HG03378 (cell line): ENCODE data around the gene CALR.
"Not testable (repeated sequence)": the region's sequence is repeated elsewhere in the genome, so short reads cannot be mapped to it uniquely, and the experiment has no call there.

Experiments used
- ATAC-seq: cut with Tn5 transposase; IDR thresholded peaks from one replicate; pipeline ENCODE4 v1.9.1; 2021; ENCODE audit warnings: mild to moderate bottlenecking, moderate library complexity; ENCODE audit not compliant: unreplicated experiment

Gene CALR

DNA sequence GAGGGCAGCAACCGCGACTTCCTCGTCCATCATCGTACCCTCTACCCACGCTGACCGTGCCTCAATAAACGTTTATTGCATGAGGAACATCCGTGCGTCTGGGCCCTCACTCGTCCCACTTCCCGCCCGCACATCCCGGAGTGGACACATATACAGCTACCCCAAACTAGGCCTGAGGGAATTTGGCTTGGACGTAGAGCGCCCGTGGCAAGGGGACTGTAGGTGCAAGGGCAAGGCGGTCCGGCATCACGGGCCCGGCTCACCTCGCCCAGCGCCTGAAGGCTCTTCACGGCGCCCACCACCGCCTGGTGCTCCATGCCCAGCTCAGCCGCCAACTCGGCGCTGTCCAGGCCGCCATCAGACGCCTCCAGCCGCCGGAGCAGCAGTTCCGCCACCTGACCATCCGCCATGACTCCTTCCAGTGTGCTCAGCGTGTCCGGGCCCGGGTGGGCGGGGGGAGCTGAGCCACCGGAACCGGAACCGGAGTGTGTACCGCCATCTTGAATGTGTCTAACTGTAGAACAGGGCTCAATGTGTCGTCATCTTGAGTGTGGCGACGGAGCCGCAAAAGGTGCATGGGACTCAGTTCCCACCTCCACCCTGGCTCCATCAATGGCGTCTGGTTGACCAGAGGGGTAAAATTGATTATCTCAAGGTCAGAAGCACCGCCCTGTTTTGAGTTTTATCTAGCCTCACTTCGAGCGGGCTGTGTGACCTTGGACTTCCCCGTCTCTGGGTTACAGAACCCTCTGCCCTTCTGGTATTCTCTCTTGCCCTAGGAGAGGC is 4.9 kb upstream of the CALR start, which contains the start of gene FARSA:
Gene FARSA, minus strand, starts transcription at position 425 of the 786 bp plus-strand sequence. Its CDS starts 15 bp downstream, at position 410.
- ATAC-seq = no peak

DNA sequence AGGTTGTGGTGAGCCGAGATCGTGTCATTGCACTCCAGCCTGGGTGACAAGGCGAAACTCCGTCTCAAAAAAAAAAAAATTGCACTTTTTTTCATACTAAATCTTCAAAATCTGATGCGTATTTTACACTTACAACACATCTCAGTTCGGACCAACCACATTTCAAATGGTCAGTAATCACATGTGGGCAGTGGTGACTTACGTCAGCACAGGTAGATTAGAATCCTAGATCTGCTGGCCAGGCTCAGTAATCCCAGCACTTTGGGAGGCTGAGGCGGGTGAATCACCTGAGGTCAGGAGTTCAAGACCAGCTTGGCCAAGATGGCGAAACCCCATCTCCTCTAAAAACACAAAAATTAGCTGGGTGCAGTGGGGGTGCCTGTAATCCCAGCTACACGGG is 3.3 kb upstream of the CALR start:
- no peak for ATAC-seq

DNA sequence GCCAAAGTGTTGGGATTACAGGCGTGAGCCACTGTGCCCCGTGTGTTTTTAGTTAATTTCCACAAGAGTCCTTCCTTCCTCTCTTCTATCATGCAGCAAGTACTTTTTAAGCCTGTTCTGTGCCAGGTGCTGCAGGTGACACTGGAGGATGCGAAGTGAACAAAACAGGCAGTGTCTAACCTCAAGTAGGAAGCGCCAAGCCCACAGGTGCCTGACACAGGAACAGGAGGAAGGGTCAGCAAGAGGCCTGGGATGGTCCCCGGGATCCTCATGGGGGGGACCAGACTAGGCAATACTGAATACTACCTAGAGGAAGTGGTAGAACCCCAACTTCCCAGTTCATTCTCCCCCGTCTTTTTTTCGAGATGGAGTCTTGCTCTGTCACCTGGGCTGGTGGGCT is 1.8 kb upstream of the CALR start:
- ATAC-seq = no peak

DNA sequence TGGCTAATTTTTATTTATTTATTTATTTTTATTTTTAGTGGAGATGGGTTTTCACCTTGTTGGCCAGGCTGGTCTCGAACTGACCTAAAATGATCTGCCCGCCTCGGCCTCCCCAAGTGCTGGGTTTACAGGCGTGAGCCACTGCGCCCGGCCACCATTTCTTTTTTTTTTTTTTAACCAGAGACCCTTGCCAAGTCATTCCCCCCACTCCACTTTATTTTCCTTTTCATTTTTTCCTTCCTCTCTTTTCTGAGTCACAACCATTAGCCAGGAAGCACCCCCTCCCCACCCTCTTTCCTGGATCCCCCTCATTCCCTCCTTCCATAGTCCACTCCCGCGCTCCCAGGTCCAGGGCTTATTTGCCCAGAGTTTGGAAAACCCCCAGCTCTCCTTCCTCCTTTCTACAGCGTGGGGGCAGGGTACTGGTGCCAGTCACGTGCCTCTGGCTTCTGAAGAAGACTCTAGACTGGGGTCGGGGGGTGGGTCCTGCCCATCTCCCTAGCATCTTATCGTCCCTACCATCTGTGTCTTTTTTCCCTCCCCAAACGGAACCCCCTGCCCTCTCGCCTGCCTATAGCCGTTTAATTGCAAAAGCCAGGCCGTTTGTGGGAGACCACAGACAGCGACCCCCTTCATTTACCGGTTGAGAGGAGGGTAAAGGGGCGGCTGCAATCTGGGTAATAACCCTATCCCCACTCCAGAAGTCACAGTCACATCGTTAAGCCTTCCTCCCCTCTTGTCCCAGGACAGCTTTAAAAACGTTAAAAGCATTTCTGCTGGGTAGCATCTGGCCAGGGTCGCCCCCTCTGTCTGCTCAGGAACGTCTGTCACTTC is 1.1 kb upstream of the CALR start:
- no peak for ATAC-seq

DNA sequence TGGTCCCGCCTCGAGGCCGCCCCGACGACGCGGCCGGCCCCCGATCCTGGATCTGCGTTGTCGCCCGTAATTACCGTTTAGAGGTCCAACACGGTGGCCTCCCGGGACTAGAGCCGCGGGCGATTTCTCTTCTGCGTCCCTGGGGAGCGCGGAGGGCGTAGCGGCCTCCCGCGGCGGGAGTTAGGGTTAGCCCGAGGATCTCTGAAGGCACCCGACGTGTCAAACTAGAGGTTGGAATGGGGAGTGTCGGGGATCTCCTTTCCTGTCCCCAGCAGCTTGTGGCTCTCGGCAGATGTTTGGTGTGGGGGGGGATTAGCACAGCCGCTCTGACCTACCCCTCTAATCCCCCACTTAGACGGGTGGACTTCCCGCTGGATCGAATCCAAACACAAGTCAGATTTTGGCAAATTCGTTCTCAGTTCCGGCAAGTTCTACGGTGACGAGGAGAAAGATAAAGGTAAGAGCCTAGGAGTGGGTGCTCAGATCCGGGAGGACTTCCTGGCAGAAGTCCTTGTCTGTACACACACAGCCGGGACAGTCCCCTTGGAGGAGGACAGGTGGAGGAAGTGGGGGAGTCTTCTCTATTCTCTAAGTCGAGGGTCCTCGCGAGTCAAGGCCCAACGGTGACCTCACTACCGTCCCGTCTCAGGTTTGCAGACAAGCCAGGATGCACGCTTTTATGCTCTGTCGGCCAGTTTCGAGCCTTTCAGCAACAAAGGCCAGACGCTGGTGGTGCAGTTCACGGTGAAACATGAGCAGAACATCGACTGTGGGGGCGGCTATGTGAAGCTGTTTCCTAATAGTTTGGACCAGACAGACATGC is 581 bp downstream of the CALR start:
- ATAC-seq = no peak

DNA sequence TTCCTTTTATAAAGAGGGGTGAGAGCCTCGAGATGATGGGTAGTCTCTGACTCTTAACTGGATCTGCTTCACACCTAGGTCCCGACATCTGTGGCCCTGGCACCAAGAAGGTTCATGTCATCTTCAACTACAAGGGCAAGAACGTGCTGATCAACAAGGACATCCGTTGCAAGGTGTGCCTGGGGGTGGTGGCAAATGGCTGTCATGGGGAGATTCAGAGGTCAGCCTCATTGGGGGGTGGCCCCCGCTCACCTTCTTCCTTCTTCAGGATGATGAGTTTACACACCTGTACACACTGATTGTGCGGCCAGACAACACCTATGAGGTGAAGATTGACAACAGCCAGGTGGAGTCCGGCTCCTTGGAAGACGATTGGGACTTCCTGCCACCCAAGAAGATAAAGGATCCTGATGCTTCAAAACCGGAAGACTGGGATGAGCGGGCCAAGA is 1.6 kb downstream of the CALR start:
- no peak for ATAC-seq

DNA sequence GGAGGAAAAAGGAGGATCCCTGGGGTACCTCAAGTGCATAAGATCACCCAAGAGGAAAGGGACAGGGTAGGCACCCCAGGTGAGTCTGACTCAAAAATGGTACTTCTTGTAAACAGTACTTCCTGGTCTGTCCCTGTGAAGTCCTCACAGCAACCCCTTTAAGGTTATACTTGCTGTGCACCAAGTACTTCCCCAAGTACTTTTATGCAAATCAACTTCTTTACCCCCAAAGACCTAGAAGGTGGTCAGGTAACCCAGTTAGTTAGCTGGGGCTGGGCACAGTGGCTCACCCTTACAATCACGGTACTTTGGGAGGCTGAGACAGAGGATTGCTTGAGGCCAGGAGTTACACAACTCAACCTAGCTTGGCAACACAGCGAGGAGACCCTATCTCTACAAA is 2.5 kb downstream of the CALR start:
- no peak for ATAC-seq

DNA sequence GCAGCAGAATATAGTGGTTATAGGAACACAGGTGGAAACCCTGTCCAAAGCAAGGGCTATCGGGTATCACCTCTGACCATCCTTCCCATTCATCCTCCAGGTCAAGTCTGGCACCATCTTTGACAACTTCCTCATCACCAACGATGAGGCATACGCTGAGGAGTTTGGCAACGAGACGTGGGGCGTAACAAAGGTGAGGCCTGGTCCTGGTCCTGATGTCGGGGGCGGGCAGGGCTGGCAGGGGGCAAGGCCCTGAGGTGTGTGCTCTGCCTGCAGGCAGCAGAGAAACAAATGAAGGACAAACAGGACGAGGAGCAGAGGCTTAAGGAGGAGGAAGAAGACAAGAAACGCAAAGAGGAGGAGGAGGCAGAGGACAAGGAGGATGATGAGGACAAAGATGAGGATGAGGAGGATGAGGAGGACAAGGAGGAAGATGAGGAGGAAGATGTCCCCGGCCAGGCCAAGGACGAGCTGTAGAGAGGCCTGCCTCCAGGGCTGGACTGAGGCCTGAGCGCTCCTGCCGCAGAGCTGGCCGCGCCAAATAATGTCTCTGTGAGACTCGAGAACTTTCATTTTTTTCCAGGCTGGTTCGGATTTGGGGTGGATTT is 5.1 kb downstream of the CALR start:
- ATAC-seq = no peak

DNA sequence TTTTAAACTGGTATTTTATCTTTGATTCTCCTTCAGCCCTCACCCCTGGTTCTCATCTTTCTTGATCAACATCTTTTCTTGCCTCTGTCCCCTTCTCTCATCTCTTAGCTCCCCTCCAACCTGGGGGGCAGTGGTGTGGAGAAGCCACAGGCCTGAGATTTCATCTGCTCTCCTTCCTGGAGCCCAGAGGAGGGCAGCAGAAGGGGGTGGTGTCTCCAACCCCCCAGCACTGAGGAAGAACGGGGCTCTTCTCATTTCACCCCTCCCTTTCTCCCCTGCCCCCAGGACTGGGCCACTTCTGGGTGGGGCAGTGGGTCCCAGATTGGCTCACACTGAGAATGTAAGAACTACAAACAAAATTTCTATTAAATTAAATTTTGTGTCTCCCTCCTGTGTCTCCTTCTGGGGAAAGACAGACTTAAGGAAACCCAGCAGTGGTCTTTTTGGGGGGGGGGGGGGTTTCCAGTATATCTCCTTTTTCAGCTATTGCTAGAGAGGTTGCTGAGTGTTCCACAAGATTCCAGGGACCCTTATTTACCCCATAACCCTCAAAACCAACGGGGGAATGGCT is 5.8 kb downstream of the CALR start:
- no peak for ATAC-seq

DNA sequence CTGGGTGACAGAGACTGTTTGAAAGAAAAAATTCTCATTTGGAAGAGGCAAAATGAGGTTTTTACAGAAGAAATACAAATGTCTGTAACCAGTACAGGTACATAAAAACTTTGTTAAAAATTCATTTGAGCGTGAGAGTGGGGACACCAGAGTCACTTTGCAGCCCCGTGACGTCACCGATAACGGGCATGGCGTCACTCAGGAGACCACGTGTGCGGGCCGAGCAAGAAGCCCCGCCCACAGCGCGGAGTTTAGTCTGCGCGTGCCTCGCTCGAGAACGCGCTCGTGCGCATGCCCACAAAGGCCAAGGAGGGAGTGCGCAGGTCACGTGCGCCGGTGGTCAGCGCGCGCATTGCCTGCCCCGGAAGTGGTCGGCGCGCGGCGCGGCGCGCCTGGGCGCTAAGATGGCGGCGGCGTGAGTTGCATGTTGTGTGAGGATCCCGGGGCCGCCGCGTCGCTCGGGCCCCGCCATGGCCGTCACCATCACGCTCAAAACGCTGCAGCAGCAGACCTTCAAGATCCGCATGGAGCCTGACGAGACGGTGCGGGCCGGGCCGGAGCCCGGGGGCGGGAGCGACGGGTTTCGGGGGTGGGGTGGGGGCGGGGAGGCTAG is 7.2 kb downstream of the CALR start, which contains the start of gene RAD23A:
Gene RAD23A, plus strand, starts transcription at position 384 of the 613 bp plus-strand sequence. Its CDS starts 87 bp downstream, at position 471.
- peak; percentile 66 for ATAC-seq

DNA sequence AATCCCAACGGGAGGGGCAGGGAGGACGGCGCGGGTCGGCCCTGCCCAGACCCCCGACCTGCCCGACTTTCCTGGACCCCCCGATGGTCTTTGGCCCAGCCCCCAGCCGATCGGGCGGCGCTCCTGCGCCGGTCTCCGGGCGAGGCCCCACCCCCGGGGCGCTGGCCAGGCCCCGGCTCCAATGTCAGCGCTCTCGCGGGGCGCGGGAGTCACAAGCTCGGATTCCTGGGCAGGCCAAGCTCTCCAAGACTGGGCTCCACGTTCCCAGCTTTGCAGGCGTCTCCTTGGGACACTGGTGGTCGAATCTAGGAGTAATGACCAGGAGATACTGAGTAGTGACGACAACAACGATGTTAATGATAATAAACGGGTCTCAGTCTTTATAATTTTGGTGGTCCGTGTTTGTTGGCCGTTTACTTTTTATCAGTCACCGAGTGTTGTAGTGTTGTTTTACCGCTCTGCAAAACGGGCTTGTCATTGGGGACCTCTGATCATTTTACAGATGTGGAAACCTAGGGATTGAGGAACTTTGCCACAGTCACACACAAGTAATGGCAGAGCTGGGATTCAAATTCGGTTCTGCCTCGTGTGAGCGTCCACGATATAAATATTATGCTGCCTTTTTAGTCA is 7.8 kb downstream of the CALR start:
- no peak for ATAC-seq

DNA sequence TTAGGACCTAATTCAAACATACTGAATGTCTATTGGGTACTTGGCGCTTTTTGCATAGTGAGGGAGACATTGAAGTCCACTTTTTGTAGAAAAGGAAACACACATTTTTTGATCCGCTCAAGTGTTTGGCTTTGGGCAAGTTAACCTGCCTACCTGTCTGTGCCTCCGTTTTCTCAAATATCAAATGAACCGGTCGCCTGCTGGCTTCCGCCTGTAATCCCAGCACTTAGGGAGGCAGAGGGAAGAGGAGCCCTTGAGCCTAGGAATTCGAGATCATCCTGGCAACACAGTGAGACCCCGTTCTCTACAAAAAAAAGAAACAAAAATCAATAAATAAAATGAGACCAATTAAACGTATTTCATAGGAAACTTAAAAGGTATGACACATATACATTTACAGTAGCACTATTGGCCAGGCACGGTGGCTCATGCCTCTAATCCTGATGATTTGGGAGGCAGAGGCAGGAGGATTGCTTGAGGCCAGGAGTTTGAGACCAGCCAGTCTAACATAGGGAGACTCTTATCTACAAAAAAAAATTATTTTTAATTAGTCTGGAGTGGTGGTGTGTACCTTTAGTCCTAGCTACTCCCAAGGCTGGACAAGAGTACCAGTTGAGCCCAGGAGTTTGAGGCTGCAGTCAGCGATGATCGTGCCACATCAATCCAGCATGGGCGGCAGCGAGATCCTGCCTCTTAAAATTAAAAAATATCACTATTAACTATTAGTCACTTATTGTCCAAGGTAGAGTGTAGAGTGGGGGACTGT is 8.5 kb downstream of the CALR start:
- ATAC-seq = no peak

DNA sequence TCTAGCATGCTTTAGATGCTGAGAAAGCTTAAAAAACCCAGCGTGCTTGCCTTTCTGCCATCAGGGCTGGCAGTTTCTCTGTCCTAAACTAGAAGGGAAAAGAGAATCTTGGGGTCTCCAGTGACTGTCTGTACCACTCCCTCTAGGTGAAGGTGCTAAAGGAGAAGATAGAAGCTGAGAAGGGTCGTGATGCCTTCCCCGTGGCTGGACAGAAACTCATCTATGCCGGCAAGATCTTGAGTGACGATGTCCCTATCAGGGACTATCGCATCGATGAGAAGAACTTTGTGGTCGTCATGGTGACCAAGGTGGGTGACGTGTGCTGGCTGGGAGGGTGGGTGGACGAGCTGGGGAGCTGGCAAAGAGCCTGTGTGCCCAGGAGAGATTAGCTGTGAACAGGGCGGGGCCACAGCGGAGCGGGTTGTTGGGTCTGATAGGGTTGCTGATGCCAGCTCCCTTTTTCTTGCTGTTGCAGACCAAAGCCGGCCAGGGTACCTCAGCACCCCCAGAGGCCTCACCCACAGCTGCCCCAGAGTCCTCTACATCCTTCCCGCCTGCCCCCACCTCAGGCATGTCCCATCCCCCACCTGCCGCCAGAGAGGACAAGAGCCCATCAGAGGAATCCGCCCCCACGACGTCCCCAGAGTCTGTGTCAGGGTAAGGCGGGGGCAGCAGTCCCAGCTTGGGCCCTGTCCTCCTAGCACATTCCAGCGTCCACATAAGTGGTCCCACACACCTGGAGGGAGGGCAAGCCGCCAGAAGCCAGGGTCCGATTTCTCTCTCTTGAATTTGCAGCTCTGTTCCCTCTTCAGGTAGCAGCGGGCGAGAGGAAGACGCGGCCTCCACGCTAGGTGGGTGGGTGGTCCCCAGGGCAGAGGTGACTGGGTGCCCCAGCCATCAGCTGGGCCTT is 9.5 kb downstream of the CALR start:
- ATAC-seq = no peak

DNA sequence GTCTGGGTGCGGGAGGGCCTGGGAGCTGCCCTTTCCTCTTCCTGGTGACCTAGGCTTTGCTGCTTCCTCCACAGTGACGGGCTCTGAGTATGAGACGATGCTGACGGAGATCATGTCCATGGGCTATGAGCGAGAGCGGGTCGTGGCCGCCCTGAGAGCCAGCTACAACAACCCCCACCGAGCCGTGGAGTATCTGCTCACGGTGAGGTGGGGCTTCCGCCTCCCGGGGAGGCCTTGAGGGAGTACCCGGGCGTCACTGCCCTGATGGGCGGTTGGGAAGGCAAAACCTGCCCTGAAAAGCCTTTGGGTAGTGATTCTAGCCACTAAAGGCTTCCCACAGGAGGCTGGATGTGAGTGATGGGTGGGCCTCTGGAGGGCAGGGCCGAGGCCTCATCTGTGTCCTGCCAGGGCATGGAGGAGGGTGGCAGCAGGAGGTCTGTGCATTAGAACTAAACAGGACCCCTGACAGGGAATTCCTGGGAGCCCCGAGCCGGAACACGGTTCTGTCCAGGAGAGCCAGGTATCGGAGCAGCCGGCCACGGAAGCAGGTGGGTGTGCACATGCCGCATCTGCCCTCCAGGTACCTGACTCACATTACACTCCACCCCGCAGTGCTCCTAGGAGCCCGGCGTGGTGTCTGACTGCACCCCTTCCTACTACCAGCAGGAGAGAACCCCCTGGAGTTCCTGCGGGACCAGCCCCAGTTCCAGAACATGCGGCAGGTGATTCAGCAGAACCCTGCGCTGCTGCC is 10.4 kb downstream of the CALR start:
- no peak for ATAC-seq

DNA sequence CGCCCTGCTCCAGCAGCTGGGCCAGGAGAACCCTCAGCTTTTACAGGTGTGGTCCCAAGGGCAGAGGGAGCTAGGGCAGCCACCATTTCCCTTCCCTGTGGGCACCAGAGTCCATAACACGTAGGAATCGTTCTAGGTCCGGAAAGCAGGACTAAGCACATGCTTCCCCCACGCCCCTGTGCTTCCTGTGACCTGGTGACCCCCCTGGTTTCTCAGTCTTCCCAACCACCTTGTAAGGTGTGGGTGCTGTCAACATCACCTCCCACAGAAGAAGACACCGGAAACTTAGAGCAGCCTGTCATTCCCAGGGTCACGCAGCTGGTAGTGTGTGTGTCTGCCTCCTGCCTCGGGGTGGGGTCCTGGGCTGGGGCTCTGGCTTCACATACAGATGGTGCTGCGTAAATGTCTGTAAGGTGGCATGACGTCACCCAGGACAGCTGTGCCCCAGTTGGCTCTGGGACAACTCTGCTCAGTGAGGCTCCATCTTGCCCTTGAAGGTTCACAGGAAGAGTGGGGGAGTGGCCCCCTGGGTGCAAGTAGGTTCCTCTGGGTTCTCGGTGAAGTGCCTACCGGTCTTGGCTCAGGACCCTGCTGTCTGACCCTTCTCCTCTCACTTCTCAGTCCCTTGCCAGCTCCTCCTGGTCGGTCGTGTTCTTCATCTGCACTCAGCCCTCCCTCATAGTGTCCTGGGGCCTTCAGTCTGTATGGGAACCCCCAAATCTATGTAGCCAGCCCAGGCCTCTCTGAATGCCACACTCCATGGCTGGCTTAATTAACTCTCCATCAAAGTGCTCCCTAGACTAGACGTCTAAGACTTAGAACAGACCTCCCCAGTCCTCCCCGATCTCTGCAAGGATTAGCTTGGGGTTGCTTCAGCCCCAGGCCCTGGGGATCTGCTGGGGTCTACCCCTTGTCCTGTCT is 11.2 kb downstream of the CALR start:
- no peak for ATAC-seq

DNA sequence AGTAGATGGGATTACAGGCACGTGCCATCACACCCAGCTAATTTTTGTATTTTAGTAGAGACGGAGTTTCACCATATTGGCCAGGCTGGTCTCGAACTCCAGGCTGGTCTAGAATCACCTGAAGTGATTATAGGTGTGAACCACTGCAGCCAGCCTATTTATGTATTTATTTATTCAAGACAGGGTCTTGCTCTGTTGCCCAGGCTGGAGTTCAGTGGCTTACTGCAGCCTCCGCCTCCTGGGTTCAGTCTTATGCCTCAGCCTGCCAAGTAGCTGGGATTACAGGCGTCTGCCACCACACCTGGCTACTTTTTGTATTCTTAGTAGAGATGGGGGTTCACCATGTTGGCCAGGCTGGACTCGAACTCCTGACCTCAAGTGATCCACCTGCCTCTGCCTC is 13.6 kb downstream of the CALR start:
- not testable (repeated sequence) for ATAC-seq
